ENCODE results near the gene ZSWIM3.
"Not testable (repeated sequence)": the region's sequence is repeated elsewhere in the genome, so short reads cannot be mapped to it uniquely, and the experiment has no call there.

The ZSWIM3 gene

DNA sequence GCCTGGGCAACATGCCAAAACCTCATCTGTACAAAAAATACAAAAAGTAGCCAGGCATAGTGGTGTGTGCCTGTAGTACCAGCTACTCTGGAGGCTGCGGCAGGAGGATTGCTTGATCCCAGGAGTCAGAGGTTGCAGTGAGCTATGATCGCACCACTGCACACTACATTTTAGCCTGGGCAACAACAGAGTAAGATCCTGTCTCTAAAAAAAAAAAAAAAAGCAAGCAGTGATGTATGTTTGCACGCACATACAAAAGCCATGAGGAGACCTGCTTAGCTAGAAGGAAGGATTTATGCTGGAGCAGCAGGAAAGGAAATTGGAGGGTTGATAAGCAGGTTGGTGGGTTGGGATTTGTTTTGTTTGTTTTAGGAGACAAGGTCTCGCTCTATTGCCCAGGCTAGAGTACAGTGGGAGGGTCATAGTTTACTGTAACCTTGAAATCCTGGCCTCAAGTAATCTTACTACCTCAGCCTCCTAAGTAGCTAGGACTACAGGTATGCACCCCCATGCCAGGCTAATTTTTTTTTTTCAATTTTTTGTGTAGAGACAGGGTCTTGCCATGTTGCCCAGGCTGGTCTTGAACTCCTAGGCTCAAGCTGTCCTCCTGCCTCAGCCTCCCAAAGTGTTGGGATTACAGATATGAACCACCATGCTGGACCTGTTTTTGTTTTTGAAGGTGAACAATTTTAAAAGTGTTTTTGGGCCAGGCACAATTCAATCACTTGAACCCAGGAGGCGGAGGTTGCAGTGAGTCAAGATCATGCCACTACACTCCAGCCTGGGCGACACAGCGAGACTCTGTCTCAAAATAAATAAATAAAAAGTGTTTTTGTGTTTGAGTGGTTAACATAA is 4.0 kb downstream of the ZSWIM3 start:
- peak; percentile 80 for DNase-seq (ENCODE audit: low spot score)

DNA sequence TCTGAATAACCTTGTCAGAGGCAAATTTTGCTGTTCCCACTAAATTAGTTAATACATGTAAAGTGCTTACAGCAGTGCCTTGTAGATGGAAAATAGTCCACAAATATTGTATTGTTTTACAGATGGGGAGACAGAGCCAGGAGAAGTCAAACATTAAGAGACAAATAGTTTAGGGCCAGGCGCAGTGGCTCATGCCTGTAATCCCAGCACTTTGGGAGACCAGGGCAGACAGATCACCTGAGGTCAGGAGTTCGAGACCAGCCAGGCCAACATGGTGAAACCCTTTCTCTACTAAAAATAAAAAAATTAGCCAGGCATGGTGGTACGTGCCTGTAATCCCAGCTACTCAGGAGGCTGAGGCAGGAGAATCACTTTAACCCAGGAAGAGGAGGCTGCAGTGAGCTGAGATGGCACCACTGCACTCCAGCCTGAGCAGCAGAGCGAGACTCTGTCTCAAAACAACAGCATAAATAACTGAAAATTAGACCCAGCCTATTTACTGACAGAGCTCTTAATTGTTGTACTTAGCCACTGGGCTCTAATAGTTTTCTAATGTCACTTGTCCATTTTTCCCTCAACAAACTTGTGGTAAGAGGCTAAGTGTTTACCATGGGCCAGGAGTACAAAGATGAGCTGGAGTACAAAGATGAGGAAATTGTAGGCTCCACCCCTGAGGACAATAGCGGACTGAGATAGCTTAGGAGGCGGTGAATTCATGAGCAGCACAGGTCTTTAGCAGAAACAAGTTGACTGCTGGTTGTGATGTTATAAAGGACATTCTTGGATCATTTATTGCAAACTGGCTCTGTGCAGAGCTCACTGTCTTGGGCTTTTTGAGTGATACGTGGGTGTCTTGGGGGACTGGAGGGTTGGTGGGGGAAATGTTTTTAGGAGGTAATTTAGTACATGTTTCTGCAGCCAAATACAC is 6.4 kb downstream of the ZSWIM3 start:
- DNase-seq (ENCODE audit: low spot score), result no peak

DNA sequence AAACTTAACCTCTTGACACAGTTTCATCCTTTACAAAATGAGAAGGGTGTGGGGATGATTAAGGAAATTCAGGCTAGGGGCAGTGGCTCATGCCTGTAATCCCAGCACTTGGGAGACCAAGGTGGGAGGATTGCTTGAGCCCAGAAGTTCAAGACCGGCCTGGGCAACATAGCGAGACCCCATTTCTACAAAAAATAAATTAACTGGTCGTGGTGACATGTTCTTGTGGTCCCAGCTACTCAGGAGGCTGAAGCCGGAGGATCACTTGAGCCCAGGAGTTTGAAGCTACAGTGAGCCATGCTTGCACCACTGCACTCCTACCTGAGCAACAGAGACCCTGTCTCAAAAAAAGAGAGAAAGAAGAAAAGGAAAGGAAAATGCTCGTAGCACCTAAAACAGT is 9.0 kb downstream of the ZSWIM3 start:
- no peak for DNase-seq (ENCODE audit: low spot score)

DNA sequence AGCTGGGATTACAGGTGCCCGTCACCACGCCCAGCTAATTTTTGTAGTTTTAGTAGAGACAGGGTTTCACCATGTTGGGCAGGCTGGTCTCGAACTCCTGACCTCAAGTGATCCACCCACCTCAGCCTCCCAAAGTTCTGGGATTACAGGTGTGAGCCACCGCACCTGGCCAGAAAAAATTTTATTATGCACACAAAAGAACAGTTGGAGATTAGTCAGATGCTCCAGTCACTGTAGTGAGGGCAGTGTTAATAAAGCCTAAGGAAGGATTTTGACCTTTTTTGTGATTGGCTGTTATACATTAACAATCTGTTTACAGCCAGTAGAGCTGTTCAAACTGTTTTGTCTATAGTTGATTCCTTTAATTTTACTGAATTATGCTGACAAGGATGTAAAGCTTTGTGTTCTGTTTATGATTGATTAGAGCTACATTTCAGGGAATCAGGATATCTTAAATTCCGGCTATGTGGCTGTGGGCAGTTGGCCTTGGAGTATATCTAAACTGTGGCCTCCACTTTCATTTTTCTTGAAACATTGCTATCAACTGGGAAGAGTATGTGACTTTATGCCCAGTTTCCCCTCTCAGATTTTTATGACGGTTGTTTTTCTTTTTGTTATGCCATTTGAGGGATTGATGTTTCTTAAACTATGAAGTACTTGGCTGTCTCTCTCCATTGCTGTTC is 9.9 kb downstream of the ZSWIM3 start:
- no peak for DNase-seq (ENCODE audit: low spot score)

DNA sequence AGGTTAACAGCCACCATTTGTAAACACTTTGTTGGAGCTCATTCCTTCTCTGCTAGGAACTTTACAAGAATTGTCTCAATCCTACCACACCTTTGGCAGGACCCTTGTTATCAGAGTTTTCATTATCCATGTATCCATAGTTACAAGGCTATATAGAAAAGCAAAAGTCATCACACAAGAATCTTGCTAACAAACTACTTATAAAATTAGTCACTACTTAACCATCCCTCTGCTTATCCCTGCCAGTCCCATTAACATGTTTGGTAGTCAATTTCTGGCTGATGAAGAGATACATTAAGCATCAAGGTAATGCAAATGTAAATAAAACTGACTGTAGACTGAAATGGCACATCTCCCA is 10.4 kb downstream of the ZSWIM3 start:
- DNase-seq (ENCODE audit: low spot score), result no peak

DNA sequence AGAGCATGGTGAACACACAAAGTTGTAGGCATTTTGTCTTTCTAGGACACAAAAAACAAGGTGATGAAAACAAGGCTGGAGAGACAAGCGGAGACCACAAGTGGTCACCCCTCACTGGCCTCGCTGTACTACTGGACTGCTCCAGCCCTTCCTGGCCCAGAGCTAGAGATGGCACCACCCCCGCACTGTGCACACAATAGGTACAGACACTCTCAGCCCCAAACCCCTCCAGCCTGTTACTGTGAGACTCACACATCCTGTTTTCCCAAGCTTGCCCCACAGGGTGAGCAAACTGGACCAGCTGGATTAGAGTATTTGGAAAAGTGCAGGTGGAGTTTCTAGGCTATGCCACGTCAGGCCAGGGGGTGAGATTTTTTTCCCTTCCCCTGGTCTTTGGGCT is 15.2 kb downstream of the ZSWIM3 start:
- no peak for DNase-seq (ENCODE audit: low spot score)

DNA sequence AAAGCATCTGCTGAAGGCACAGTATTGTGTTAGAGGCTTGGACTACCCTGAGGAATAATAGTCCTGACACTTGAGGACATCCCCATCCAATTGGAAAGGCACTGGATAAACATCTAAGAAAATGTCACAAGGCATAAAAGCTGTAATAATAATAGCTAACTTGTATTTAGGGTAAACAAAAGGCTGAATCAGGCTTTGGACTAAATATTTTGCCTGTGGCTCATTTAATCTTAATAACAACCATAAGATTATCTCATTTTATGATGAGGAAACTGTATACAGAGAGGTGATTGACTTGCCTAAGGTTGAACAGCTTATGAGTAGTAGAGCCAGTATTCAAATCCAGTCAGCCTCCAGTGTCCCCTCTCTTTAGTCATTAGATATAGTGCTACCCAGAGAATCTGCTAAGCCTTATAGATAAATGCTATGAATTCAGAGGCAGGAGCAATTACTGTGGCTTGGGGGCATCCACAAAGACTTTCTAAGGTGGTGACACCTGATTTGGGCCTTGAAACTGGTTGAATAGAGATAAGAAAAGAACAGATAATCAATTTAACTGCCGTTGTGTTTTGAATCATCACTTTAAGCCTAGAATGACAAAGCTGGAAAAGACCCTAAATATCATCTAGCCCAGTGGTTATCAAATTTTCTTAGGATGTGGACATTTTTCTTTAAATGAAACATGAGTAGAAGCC is 16.1 kb downstream of the ZSWIM3 start:
- no peak for DNase-seq (ENCODE audit: low spot score)

DNA sequence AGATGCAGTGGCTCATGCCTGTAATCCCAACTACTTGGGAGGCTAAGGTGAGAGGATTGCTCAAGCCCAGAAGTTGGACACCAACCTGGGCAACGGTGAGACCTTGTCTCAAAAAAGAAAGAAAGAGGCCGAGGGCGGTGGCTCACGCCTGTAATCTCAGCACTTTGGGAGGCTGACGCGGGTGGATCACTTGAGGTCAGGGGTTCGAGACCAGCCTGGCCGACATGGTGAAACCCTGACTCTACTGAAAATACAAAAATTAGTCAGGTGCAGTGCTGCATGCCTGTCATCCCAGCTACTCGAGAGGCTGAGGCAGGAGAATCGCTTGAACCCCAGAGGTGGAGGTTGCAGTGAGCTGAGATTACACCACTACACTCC is 16.7 kb downstream of the ZSWIM3 start:
- not testable (repeated sequence) for DNase-seq (ENCODE audit: low spot score)

DNA sequence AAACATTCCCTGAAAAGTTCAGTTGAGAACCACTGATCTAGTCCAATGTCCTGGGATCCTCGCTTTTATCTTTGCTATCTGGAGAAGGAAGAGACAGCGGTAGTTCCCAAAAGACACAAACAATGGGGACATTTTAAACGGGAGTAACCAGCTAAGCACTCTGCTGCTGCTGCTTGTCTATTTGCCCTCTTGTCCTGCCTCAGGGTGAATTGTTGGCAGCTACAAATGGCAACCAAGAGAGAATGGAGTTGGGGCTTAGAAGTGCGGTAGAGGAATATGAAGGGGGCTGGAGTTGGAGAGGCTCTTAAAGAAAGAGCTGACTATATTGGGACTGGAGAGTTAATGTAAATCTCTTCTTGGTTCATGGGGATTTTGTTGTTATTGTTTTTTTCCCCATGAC is 17.2 kb downstream of the ZSWIM3 start:
- DNase-seq (ENCODE audit: low spot score), result no peak

DNA sequence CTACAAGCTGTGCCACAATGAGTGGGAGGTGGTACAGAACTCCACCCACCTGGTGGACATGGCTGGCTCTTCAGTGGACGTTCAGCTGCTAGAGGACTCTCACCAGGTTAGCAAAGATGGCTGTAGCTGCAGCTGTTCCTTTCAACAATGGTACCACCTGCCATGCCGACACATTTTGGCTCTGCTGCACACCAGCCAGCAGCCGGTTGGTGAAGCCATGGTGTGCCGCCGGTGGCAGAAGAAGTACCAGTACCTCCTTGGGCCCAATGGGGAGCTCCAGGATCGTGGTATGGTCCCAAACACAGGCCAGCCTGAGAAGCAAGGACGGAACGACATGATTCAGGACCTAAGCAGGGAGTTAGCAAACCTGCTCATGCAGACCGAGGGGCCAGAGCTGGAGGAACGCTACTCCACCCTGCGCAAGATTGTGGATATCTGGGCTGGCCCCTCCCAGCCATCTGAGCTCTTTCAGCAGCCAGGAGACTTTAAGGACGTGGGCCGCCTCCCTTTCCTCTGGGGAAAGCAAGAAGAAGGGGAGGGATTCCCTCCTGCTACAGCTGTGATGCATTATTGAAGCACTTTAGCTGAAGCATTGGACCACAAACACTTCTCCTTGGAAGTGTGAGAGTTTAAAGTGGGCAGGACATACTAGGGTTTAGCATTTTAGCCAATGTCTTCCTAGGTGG is 20.8 kb downstream of the ZSWIM3 start:
- peak; percentile 82 for DNase-seq (ENCODE audit: low spot score)

DNA sequence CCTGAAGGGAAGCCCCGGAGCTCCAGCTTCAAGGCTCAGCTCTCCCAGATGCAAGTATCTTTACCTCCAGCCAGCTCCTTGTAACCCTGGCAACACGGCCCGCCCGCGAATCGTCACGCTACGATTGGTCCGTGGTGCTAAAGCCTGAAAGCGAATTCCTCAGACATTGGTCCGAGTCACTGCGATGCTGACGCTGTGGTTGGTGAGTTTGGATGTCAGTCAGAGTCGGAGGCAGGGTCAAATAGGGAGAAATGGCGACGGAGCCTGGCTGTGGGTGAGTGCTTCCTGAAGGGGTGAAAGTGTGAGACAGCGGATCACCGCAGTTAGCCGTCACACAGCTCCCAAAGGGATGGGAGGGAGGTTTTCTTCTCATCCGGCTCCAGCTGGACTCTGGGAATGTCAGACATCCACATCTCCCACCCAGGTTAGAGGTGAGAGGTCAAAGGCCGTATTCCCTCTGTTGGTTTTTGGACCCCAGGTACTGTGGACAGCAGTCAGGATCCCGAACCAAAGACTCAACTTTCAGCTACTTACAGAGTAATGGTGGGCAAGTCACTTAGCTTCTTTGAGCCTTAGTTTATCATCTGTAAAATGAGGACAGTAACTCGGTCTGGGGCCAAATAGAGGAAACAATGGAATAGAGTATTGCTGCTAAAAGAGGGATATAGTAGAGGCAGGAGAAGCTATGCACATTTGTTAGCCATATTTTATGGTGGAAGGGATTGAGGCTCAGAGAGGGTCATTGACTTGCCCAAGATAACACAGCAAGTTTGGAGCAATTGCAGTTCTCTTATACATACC is 23.8 kb downstream of the ZSWIM3 start, which contains the start of gene ZSWIM1:
ZSWIM1 (plus strand) TSS at position 240 of the 801 bp plus-strand sequence. CDS start 1,366 bp downstream, outside the sequence.
- DNase-seq (ENCODE audit: low spot score), result peak; percentile 100

DNA sequence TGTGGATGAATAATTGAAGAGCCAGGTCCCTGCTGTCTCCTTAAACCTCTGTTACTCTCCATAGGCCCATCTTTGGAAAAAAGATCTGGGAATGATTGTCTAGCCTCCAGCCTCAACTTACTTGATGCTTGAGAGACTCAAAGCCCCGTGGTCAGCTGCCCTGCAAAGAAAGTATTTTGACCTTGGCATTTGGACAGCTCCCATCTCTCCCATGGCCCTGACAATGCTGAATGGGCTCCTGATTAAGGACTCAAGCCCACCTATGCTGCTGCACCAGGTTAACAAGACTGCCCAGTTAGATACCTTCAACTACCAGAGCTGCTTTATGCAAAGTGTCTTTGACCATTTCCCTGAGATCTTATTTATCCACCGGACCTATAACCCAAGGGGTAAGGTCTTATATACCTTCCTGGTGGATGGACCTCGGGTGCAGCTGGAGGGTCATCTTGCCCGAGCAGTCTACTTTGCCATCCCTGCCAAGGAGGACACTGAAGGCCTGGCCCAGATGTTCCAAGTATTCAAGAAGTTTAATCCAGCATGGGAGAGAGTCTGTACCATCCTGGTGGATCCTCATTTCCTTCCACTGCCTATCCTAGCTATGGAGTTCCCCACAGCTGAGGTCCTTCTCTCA is 25.2 kb downstream of the ZSWIM3 start:
- no peak for DNase-seq (ENCODE audit: low spot score)

DNA sequence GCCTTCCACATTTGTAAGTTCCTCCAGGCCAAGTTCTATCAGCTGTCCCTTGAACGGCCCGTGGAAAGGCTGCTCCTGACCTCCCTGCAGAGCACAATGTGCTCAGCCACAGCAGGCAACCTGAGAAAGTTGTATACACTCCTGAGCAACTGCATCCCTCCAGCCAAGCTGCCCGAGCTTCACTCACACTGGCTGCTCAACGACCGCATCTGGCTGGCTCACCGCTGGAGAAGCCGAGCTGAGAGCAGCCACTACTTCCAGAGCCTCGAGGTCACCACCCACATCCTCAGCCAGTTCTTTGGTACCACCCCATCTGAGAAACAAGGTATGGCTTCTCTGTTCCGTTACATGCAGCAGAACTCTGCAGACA is 25.7 kb downstream of the ZSWIM3 start:
- DNase-seq (ENCODE audit: low spot score), result no peak

DNA sequence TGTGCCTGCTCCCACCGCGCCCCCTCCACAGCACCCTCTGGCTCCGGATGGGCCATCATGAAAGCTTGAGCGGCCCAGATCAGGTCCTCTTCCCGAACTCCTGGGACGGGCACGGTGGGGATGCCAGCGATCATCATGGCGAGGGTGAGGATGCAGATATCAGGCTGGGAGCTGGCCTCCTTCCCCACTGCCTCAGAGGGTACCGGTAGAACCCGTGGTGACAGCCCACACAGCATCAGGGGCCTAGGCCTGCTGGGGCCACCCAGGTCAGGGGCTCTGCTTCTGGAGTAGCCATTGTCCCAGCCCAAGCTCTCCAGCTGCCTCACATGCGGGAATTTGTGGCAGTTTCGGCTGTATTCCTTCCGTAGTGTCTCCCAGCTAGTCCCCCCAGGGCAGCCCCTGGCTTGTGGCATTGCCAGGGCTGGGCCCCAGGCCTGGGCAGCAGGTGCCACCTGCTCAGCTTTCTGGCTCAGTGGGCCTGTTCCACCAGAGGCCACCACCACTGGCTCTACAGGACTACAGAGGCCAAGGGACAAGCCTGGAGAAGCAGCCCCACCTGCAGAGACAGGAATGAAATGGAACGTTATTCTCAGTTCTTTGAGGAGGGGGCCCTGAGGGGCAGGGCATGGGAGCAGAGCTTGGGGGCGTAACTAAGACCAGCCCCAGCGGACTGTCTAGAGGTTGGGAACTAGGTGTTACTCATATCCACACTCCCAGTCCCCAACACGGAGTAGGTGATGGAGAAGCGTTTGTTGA is 29.4 kb downstream of the ZSWIM3 start:
- DNase-seq (ENCODE audit: low spot score), result no peak

DNA sequence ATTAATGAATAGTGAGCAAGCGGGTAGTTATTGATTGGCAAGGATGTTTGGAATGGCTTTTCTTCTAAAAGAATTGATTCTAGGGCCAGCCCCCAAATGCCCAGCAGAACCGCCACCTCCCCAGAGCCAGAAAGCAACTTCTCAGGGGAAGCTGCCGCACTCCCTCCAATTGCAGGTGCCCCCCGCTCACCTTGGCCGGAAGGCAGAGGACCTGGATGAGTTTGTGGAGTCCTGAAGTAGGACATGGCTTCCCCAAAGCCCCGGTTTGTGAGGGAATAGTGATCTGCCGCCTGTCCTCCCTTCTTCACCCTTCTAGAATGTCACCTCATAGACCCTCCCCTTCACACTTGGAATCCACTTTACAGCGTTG is 29.9 kb downstream of the ZSWIM3 start, which contains the start of gene SPATA25:
SPATA25 (minus strand) TSS at position 277 of the 370 bp plus-strand sequence; CDS start at position 245, 32 bp downstream.
- DNase-seq (ENCODE audit: low spot score), result no peak

DNA sequence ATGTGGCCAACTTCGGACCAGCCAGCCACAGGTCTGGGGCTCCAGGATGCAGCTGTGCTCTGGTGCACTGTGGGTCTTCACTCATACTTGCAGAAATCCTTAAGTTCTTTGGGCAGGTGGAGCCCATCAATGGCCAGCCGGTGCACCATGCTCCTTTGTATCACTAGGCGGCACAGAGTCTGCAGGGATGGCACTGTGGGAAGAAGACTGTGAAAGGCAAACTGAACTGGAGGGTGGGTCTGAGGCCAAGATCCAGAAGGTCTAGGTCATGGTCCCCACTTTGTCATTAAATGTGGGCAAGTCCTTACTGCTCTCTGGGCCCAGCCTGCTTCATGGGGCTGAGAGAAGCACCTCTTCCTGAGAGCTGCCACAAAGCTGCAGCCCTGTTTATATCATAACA is 31.3 kb downstream of the ZSWIM3 start:
- DNase-seq (ENCODE audit: low spot score), result no peak

DNA sequence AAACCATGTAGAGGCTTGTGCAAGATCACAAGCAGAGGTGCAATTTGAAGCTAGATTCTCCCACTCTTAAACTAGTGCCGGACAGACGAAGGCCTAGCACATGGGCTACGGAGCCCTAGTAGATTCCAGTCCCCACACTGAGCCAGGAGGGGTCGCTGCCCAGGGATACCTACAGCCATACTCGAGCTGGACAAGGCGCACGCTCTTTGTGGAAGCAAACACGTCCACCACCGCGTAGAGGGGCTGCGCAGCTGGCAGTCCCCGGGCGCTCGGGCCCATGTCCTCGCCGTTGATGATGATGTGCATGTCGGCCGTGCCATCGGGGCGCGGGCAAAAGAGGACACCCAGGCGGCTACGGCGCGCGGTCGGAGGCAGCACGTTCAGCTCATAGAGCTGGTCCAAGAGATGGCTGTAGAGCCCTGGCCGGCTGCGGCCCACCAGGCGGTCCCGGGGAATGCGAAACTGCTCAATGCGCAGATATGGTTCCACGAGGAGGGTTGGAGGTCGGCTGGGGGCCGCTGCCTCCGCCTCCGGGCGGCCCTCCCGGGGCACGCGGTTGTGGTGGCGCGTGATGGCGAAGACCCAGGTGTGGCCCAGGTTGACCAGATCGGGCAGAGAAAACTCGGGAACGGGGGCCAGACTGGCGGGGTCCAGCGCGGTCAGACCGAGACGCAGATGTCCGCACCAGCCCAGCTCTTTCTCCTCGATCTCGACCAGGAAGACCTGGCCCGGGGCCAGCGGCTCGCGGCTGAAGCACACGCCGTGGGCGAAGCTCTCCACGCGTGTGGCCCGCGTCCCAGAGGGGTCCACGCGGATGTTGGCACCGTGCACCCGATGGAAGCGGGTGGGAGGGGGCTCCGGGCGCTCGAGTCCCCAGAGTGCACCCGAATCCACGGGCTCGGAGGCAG is 32.9 kb downstream of the ZSWIM3 start:
- DNase-seq (ENCODE audit: low spot score), result peak; percentile 71
